ENCODE data around the gene TNF.

Gene TNF

GRCh38 chr6:31573239-31574105 lies 1.9 kb upstream of the TNF start:
- no peak for DNase-seq (ENCODE audit: low spot score)

DNA sequence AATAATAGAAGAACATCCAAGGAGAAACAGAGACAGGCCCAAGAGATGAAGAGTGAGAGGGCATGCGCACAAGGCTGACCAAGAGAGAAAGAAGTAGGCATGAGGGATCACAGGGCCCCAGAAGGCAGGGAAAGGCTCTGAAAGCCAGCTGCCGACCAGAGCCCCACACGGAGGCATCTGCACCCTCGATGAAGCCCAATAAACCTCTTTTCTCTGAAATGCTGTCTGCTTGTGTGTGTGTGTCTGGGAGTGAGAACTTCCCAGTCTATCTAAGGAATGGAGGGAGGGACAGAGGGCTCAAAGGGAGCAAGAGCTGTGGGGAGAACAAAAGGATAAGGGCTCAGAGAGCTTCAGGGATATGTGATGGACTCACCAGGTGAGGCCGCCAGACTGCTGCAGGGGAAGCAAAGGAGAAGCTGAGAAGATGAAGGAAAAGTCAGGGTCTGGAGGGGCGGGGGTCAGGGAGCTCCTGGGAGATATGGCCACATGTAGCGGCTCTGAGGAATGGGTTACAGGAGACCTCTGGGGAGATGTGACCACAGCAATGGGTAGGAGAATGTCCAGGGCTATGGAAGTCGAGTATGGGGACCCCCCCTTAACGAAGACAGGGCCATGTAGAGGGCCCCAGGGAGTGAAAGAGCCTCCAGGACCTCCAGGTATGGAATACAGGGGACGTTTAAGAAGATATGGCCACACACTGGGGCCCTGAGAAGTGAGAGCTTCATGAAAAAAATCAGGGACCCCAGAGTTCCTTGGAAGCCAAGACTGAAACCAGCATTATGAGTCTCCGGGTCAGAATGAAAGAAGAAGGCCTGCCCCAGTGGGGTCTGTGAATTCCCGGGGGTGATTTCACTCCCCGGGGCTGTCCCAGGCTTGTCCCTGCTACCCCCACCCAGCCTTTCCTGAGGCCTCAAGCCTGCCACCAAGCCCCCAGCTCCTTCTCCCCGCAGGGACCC lies 981 bp upstream of the TNF start:
- DNase-seq (ENCODE audit: low spot score): no peak

GRCh38 chr6:31575952-31576685 lies 754 bp downstream of the TNF start:
- no peak for DNase-seq (ENCODE audit: low spot score)

- DNase-seq (ENCODE audit: low spot score): no peak
Observed at GRCh38 chr6:31576897-31577578, 1.7 kb downstream of the TNF start.

GRCh38 chr6:31577579-31577966 lies 2.2 kb downstream of the TNF start:
- DNase-seq (ENCODE audit: low spot score): no peak

GRCh38 chr6:31578184-31579118 lies 3.1 kb downstream of the TNF start:
- no peak for DNase-seq (ENCODE audit: low spot score)

DNA sequence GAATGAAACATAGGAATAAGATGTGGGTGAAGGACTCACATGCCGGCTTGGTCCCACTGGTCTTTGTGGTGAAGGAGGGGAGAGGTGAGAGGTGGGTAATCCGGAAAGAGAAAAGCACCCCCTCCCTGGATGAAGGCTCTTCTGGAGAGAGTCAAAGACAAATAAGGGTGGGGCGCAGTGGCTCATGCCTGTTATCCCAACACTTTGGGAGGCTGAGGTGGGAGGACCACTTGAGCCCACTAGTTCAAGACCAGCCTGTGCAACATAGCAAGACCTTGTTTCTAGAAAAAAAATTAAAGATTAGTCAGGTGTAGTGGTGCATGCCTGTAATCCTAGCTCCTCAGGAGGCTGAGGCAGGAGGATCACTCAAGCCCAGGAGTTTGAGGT lies 3.7 kb downstream of the TNF start:
- DNase-seq (ENCODE audit: low spot score): no peak

- DNase-seq (ENCODE audit: low spot score): no peak
Observed at GRCh38 chr6:31579546-31580437, 4.4 kb downstream of the TNF start.

GRCh38 chr6:31580438-31580740 lies 5.0 kb downstream of the TNF start:
- no peak for DNase-seq (ENCODE audit: low spot score)

DNA sequence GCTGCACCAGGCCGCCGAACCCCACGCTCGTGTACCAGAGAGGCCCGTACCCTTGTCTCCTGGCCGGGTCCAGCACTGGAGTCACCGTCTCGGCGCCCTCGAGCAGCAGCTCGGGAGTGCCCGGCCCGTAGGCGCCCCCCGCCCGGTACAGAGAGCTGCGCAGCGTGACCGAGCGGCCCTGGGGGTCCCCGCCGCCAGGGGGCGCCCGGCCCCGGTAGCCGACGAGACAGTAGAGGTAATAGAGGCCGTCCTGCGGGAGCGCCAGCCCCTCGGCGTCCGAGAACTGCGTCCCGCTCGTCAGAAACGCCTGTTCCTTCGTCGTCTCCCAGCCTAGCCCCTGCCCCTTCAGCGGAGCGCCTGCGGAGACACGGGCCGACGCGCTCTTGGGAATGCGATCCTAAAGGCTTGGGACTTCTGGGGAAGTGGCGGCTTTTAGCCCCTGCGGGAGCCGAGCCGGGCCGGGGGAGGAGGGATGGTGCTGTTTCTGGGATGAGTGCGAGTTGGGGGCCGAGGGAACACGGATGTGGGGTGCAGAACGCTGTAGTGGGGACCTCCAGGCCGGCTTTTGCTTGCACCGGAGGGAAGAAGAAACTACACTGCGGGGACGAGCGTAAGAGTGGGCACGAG lies 5.6 kb downstream of the TNF start:
- peak; percentile 80 for DNase-seq (ENCODE audit: low spot score)

GRCh38 chr6:31581434-31582229 lies 6.3 kb downstream of the TNF start:
- DNase-seq (ENCODE audit: low spot score): no peak

DNA sequence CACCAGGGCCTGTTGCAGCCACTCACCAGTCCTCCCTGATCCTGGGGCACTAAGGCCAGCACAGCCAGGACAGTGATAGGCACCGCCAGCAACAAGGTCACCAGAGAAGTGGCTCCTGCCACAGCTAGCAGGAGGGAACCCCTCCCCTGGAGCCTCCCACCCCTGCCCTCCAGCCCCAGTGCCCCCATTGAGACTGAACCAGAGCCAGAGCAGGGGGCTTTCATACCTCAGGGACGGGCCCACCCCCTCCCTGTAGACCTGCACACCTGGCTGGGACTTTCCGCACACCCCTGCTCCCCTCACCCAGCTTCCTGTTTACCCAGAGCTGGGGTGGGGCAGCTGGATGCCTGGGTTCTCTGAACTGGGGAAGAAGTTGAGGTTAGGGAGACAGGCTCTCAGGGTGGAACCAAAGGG lies 6.9 kb downstream of the TNF start, which contains the start of gene LTB:
Gene LTB, minus strand, starts transcription at position 195 of the 414 bp plus-strand sequence. Its CDS starts 7 bp downstream, at position 188.
- DNase-seq (ENCODE audit: low spot score): no peak

DNA sequence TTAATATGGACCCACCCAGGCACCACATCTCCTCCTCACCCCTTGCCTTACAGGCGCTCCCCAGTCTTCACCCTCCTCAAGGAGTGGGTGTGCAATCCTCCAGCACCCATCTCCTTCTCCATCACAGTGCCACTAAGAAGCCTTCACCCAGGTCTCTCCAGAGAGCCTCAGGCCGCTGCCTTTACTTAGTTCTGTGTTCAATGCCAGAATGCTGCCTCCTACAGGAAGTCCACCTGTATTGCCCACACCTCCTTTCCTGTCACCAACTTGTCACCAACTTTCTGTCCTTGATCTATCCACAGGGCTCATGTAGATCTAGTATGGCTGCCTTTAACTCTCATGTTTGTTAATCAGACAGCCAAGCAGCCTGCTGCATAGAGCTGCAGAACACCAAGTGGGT lies 10.1 kb downstream of the TNF start:
- DNase-seq (ENCODE audit: low spot score): no peak

DNA sequence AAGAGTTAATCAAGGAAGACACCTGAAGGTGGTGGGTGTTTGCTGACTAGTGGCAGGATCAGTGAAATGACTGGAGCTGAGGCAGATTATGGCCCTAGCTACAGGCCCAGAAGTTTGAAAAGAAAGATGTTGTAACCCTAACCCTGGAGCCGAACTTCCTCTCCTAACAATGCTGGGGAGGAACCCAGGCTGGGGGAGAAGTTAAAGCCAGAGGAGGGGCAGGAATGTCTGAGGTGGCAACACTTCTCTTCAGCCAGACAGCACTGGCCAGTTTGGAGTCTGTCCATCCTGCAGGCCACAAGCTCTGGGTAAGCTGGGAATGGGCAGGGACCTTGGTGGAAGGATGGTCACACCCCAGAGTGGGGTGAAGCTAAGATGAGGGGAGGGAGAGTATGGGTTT lies 10.6 kb downstream of the TNF start, which contains the start of gene LST1:
Gene LST1, plus strand, starts transcription at position 270 of the 400 bp plus-strand sequence. CDS start 1,023 bp downstream, outside the sequence.
- no peak for DNase-seq (ENCODE audit: low spot score)

DNA sequence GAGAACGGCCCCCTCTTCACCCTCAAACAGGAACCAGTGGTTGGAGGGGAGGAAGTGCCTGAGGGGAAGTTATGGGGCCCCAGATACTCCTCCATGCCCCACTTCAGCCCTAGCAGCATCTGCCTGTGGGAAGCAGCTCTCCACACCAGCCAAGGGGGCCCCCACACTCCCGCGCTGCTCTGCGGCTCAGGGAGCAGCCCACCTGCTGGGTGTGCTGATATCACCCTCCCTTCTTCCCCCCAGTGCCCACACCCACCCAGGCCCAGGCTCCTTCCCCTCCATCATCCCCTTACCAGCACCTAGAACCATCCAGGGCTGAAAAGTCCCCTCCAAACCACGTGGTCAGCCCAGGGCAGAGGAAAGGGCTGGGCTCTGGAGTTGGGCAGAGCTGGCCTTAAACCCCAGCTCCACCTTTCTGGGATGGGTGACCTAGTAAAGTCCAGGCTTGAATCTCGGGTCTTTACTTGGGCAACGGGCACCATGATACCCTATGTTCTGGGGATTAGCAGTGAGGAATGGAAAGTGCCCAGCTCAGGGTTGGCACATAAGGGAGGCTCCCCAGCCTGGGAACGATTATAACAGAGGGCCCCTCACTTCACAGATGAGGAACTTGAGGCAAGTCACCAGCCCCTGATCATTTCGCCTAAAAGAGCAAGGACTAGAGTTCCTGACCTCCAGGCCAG lies 11.4 kb downstream of the TNF start:
- DNase-seq (ENCODE audit: low spot score): no peak

GRCh38 chr6:31587791-31588777 lies 12.7 kb downstream of the TNF start:
- no peak for DNase-seq (ENCODE audit: low spot score)
